GM23248 (cell line): ENCODE results near the gene SEC24C.

ENCODE experiments used
- EZH2 ChIP-seq: fragments of 200-600 bp; sonication (generic); IDR thresholded peaks from 2 replicates; pipeline ENCODE4 v1.6.1; 2018; ENCODE audit warnings: antibody characterized with exemption, mild to moderate bottlenecking; ENCODE audit not compliant: insufficient read depth, poor library complexity, severe bottlenecking
- EZH2phosphoT487 ChIP-seq: fragments of 200-600 bp; sonication (generic); IDR thresholded peaks from 2 replicates; pipeline ENCODE4 v1.6.1; 2018; ENCODE audit warnings: antibody characterized with exemption, moderate library complexity, mild to moderate bottlenecking, low read depth; ENCODE audit not compliant: insufficient read depth

- TF ChIP-seq EZH2, result no peak
- no peak for TF ChIP-seq EZH2phosphoT487
Measured at GRCh38 chr10:73771722-73772280, 27.6 kb downstream of the SEC24C start.
